GM19351 (cell line): Measurements from ENCODE around the gene ABCF3.
"Not testable (repeated sequence)": the region's sequence is repeated elsewhere in the genome, so short reads cannot be mapped to it uniquely, and the experiment has no call there.

Experiments
- ATAC-seq: cut with Tn5 transposase; IDR thresholded peaks from one replicate; pipeline ENCODE4 v1.9.1; 2021; ENCODE audit warnings: mild to moderate bottlenecking, moderate library complexity; ENCODE audit not compliant: unreplicated experiment

The ABCF3 gene

GRCh38 chr3:184186184-184186901 is at the start of gene ABCF3:
TSS of gene ABCF3 (plus strand) at chr3:184186199. CDS start at chr3:184186208, 9 bp downstream.
- ATAC-seq = peak; percentile 29

- ATAC-seq = no peak
Observed at GRCh38 chr3:184140436-184140835, 45.6 kb upstream of the ABCF3 start.

GRCh38 chr3:184142199-184142598 is 43.8 kb upstream of the ABCF3 start:
- ATAC-seq = no peak

- ATAC-seq = no peak
Observed at GRCh38 chr3:184143327-184143726, 42.7 kb upstream of the ABCF3 start.

GRCh38 chr3:184144505-184144904 is 41.5 kb upstream of the ABCF3 start:
- ATAC-seq = no peak

- no peak for ATAC-seq
Observed at GRCh38 chr3:184145111-184145524, 40.9 kb upstream of the ABCF3 start.

- ATAC-seq = no peak
Observed at GRCh38 chr3:184145751-184146270, 40.2 kb upstream of the ABCF3 start.

- ATAC-seq = no peak
Observed at GRCh38 chr3:184148076-184148475, 37.9 kb upstream of the ABCF3 start.

GRCh38 chr3:184149123-184149522 is 36.9 kb upstream of the ABCF3 start:
- ATAC-seq = no peak

- ATAC-seq = not testable (repeated sequence)
Observed at GRCh38 chr3:184149770-184150169, 36.2 kb upstream of the ABCF3 start.

- ATAC-seq = peak; percentile 71
Observed at GRCh38 chr3:184154885-184155643, 30.9 kb upstream of the ABCF3 start, which contains the start of gene DVL3. TSS of gene DVL3 (plus strand) at chr3:184155377. CDS start at chr3:184155636, 259 bp downstream.

- peak; percentile 38 for ATAC-seq
Observed at GRCh38 chr3:184155644-184156521, 30.1 kb upstream of the ABCF3 start.

- ATAC-seq = no peak
Observed at GRCh38 chr3:184156522-184156955, 29.5 kb upstream of the ABCF3 start.

GRCh38 chr3:184157206-184157605 is 28.8 kb upstream of the ABCF3 start:
- ATAC-seq = no peak

- no peak for ATAC-seq
Observed at GRCh38 chr3:184158404-184158803, 27.6 kb upstream of the ABCF3 start.

- peak; percentile 50 for ATAC-seq
Observed at GRCh38 chr3:184160456-184160855, 25.5 kb upstream of the ABCF3 start.

GRCh38 chr3:184162571-184163070 is 23.4 kb upstream of the ABCF3 start:
- ATAC-seq = not testable (repeated sequence)

- no peak for ATAC-seq
Observed at GRCh38 chr3:184164648-184165330, 21.2 kb upstream of the ABCF3 start.

- no peak for ATAC-seq
Observed at GRCh38 chr3:184165543-184165942, 20.5 kb upstream of the ABCF3 start.

GRCh38 chr3:184166671-184167070 is 19.3 kb upstream of the ABCF3 start:
- ATAC-seq = no peak
